Activated CD4-positive, CD25-positive, alpha-beta regulatory T cell treated with anti-CD3 and anti-CD28 coated beads, Interleukin-2, amount 50 U/mL, for 24 hours (primary cell): ENCODE data around the gene TSSK1B.
A peak's percentile ranks its signal among the peaks of the same experiment; 100 is the strongest.
"Not testable (repeated sequence)": the region's sequence is repeated elsewhere in the genome, so short reads cannot be mapped to it uniquely, and the experiment has no call there.

Experiments used
- ATAC-seq, 2 donors: fragments of 150-1000 bp; cut with Tn5 transposase; one replicate each; pipeline ENCODE4 v1.10.0; 2021; ENCODE audit warnings: mild to moderate bottlenecking in 1 of 2, moderate library complexity in 1 of 2

Gene TSSK1B, protein sequence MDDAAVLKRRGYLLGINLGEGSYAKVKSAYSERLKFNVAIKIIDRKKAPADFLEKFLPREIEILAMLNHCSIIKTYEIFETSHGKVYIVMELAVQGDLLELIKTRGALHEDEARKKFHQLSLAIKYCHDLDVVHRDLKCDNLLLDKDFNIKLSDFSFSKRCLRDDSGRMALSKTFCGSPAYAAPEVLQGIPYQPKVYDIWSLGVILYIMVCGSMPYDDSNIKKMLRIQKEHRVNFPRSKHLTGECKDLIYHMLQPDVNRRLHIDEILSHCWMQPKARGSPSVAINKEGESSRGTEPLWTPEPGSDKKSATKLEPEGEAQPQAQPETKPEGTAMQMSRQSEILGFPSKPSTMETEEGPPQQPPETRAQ

DNA sequence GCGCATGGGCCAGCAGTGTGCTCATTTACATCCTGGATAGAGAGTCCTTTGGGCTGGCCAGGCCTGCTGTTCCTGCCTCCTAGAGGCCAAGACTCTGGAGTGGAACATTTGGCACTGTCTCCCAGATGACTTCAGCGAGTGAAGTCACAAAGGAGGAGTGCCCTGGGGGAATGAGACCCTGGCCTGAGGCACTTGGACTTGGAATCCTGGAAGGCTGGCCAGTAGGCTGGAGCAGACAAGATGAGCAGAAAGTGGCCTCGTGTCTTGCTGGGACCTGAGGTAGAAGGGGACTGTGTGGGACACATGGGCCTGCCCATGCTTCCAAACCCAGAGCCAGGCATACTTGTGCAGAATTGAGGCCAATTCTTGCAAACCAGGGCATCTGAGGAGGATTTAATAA lies at the start of gene TSSK1B:
Gene TSSK1B (minus strand): TSS at position 101 of the 400 bp plus-strand sequence. CDS start 150 bp downstream, outside the sequence.
- no peak for ATAC-seq

DNA sequence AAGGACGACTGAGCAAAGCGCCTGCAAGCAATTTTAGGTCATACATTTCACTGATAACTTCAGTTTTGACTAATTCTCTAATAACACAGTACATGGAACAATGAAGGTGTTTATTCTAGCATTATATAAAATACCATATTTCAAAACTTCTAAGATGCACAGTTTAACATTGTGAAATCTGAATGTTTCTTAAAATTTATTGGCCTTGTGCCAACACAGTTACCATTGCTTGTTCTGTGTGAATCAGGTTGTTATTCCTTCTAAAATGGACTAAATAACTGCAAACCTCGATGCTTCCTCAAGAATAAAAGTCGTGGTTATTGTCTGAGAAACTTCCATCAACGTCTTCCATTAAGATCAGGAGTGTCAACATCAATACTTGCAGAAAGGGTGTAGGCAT lies 45.5 kb upstream of the TSSK1B start:
- ATAC-seq = no peak

DNA sequence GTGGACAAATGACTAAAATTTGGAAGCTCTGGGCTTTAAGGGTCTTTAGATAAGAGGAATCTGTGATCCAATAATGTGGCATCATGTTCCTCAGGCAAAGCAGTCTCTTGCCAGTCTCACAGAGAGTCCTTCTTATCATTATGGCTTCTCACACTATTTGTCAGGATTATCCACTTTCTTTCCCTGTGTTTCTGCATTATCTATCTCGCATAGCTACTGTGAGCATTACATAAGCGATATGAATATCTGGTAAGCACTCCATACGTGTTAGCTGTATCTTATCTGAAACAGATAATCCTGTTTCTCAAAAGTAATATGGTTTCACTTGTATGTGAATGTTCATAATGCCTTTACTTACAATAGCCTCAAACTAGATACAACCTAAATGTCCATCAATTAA lies 43.9 kb upstream of the TSSK1B start:
- ATAC-seq = no peak

DNA sequence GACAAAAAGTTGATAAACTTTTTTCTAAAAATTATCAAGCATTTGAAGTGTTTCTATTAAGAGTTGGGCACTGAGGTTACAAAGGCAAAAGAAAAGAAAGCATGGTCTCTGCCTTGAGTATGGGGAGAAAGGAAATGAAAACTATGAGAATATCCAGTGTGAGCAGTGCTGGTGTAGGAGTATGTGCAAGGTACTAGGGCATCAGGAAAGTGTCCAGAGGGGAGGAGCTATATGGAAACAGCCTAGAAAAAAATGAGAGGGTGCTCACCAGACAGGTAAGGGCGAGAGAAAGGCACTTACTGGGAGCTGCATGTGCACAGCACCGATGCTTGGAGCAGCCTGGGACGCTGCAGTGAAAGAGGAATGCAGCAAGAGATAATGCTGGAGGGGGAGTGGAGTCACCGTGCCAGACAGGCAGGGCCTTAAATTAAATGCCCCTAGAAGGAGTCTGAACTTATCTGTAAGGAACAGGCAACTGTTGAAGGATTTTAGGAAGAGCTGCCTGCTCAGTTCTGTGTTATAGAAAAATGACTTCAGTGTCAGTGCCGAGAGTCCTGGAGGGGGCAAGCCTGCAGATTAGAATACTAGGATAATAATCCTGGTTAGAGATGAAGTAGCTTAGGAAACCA lies 39.4 kb upstream of the TSSK1B start:
- ATAC-seq = no peak

DNA sequence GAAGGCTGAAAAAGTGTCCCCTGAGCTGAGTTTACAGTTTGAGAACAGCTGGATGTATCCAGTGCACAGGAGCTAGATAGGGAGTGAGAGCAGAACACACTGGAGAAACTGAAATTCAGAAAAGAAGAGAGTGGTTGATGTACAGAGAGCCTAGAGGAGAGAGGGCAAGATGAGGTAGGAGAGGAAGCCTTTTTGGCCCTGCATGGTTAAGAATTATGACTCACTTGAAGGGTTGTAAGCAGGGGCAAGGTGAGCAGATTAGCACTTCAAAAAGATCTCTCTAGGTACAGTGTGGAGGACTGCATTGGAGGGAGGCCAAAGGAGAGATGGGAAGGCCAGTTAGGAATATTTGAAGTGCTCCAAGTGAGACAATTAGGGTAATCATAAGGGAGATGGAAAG lies 28.2 kb upstream of the TSSK1B start:
- ATAC-seq = no peak

DNA sequence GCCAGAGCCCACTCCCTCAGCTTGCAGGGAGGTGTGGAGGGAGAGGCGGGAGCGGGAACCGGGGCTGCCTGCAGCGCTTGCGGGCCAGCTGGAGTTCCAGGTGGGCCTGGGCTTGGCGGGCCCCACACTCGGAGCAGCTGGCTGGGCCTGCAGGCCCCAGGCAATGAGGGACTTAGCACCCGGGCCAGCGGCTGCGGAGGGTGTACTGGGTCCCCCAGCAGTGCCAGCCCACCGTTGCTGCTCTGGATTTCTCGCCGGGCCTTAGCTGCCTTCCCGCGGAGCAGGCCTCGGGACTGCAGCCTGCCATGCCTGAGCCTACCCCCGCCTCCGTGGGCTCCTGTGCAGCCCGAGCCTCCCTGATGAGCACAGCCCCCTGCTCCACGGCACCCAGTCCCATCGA lies 22.3 kb upstream of the TSSK1B start:
- ATAC-seq = not testable (repeated sequence)

DNA sequence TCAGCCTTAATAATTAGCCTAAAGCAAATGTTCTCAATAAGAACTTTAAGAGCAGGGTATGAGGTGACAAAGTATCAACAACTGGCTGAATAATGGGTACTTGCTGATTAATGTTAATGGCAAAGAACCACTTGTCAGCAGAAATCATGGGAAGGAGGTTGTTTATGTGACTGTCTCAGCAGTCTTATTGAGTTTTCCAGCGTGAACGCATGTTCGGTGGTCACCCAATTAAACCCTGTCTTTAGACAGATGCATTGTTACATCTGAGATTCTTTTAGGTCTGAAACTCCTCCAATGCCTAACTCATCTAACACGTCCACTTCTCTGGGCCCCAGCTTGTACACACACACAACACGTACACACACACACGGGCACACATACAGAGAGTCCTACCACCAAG lies 18.2 kb upstream of the TSSK1B start:
- ATAC-seq = no peak

DNA sequence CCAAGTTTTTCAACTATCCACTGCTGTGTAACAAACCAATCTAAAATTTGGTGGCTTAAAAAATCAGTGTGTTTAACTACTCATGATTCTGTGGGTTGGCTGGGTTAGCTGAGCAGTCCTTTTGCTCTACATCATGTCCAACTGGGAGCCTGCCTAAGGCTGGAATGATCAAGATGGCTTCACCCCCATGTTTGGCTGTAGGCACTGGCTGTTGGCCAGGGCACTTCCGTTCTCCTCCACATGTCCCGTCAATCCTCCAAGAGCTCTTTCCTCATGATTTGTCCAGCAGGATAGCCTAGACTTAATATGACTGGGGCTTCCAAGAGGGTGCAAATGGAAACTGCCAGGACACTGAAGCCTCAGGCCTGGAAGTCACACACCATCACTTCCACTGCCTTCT lies 17.0 kb upstream of the TSSK1B start:
- ATAC-seq = no peak

DNA sequence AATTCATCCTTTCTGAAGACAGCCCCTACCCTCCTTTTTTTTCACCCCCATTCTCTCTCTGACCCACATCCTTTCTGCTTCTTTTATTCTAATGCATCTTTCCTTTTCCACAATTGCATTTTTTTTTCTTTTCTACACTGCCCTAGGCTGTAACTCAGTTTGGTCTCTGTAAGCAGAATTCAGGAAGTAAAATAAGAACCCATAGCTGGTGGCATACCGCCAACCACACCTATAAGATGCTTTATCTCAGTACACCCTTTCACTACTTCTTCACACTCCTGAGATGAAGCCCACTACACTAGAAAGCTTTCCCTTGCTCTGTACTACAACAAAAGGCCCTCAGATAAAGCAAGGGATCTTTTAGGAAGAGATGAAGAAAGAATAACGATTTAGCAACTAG lies 16.1 kb upstream of the TSSK1B start:
- no peak for ATAC-seq

DNA sequence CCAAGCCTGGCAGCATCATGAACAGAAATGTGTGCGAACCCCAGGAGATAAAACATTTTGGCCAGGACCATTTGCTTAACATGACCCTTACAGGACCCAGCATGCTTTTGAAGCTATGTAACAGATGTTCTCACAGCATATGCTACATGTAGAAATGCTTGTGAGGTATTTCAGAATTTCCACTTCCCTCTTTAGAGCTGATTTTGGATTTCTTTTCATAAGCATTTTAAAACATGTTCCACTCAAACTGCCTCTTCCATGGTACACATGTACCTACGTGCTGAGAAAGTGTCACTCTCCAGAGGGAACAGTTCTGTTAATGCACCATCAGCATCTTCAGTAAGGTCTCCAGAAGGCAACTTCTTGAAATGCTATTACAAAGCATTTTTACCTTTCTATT lies 15.7 kb upstream of the TSSK1B start:
- ATAC-seq = no peak

DNA sequence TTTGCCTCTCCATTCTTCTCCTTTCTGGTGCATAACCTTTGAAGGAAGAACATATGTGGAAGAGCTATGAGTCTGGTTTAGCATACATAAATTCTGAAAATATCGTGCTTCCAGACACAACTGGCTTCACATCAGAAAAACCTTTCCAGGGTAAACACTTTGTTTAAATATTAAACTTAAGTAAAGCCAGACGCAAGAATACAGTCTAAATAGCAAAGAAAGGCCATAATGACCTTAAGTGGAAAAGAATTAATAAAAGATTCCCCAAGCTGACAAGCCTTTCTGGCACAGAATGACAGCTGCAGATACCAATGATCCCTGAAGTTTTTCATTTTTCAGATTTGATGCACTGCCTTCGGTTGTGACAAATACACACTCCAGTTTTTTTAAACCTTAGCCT lies 13.5 kb upstream of the TSSK1B start:
- ATAC-seq = no peak

DNA sequence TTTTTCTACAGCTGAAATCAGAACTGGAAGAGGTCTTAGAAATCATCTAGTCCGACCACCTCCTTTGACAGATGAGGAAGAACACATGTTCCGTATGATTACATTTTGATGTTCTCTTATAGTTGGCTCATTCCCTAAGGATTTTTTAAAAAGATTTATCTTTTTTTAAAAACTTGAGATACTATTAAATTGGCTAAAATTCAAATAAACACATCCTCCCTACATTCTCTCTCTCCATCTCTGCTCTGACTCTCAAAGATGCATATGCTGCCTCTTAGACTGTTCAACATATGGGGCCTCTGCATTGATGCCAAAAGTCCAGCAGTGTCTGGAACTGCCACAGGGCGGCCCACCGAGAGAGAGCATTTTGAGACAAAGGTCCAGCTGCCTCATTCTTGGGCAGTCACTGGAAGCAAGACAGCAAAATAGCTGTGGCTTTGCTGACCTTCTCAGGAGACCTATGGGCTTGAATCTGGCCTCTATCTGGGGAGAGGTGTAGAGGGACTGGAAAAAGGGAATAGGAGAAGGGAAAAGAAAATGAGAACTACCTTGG lies 12.8 kb upstream of the TSSK1B start:
- ATAC-seq = no peak

DNA sequence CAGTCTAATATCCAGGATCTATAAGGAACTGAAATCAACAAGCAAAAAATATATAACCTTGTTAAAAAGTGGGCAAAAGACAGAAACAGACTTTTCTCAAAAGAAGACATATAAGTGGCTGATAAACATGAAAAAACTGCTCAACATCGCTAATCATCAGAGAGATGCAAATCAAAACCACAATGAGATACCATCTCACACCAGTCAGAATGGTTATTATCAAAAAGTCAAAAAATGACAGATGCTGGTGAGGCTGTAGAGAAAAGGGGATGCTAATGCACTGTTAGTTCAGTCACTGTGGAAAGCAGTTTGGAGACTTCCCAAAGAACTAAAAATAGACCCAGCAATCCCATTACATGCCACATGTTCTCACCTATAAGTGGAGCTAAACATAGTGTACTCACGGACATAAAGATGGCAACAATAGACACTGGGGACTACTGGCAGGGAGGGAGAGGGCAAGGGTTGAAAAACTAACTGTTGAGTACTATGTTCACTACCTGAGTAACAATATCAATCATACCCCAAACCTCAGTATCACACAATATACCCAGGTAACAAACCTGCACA lies 11.7 kb upstream of the TSSK1B start:
- peak in 1 of 2 donors; percentile 38 for ATAC-seq

DNA sequence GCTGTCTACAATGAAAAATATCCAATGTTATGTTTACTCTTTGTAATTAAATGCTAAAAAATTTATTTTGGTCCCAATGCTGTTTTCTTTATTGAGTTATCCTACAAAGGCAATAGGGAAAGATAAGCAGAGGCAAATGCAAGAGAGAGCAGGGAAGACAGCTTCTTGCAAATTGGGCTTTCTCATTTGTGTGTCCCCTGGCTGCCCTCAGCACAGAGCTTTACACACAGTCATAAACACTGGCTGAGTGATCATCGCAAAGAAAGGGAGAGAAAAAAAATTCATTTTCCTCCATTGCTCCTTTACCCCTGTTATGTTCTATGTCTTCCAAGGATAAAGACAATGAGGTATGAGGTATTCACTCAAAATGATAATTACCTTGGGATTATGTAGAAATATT lies 2.3 kb upstream of the TSSK1B start:
- no peak for ATAC-seq

DNA sequence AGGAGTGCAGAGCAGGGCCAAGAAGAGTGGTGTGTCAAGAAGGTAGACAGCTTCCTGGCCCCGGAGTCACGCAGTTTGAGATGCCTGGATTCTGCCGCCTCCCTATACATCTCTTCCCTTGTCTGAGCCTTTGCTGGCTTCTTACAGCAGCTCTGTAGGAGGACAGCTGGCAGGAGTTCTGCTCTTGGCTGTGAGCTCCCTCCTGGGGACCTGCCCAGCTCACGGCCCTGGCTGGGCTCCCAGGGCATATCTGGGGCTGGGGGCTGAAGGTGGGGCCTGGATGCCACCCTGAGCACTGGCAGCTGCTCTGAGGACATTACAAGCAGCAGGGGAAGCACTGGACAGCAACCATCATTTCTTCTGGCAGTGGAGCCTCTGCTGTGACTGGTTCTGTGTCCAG lies 786 bp upstream of the TSSK1B start:
- no peak for ATAC-seq

DNA sequence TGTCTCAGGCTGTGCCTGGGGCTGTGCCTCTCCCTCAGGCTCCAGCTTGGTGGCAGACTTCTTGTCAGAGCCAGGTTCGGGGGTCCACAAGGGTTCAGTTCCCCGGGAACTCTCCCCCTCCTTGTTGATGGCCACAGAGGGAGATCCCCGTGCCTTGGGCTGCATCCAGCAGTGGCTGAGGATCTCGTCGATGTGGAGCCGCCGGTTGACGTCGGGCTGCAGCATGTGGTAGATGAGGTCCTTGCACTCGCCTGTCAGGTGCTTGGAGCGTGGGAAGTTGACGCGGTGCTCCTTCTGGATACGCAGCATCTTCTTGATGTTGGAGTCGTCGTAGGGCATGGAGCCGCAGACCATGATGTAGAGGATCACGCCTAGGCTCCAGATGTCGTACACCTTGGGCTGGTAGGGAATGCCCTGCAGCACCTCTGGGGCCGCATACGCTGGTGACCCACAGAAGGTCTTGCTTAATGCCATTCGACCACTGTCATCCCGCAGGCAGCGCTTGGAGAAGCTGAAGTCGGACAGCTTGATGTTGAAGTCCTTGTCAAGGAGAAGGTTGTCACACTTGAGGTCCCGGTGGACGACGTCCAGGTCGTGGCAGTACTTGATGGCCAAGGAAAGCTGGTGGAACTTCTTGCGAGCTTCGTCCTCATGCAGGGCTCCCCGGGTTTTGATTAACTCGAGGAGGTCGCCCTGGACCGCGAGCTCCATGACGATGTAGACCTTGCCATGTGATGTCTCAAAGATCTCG lies 752 bp downstream of the TSSK1B start:
- ATAC-seq = no peak

DNA sequence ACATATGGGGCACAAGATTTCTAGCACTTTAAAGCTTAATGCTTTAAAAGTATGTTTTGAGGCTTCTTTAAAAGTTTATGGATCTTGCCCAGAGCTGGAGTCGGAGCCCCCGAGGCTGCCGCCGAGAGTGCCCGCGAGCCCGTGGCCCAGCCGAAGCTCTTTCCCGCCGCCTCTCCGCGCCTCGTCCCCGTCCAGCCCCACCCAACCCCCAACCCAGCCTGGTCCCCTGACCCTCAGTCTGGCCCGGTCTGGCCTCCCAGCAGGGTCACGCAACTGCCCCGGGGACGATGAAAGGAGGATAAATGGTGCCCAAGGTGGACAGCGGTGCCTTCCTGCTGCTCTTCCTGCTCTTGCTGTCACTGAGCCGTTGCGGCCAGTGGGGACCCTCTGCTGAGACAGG lies 1.7 kb downstream of the TSSK1B start:
- no peak for ATAC-seq

DNA sequence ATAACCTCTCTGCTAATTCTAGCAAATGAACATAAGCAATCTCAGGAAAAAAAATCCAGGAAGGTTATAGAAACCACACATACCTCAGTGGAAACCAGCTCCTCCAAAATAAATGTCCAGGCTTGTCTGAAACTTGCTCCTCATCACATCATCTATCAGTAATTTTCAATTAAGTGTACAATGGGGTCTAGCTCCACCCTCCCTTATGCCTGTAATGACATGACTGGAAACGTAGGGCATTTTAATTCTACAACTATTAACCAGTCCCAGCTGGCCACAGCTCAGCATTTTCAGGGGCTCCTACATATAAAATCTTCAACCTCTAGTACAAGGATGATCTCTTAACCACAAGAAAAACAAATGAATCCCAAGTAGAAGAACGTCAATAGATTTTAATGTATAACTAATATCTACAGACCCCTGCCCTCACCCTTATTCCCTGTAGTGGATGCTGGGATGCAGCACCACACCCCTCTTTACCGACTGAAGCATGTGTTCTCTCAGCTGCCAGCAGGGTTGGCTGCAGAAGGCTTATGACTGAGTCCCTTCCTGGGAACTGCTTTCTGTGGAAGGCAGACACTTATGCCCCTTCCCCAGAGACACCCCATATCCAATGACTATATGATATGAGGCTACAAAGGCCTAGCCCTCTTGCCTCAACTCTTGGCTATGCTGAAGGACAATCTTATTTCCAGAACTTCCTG lies 6.8 kb downstream of the TSSK1B start:
- ATAC-seq = no peak

DNA sequence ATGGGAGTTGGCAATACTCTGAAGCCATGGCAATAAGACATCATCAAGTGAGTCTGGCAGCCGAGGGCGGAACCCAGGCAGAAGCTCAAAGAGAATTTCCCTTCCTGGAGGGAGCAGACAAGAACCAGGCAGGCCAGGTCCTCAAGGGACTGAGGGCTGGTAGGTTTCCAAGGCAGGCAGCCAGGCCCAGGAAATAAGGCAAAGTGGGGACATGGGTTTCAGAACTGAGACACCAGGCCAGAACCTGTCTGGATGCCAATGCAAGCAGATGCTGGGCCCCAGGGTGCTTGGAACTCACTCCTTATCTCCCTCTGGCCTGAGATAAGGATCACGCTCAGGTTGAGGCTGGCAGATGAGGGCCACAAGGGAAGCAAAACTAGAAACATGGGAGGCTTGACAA lies 8.9 kb downstream of the TSSK1B start:
- no peak for ATAC-seq

DNA sequence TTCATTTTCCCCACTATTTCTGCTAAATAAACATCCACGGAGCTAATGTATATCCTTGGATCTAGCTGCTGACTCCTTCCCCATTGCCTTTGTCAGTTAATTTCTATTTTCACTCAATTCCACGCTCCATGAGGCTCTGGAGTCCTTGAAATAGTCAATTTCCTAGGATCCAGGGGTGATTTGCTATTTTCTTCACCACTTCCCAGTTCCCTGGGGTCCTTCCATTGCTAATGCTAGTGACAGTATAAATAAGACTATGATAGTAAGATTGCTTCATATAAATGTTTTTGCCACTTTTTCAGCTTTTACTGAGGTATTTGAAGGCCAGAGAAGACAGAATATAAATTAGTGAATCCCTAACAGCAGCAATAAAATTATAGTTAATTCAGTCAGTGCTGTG lies 13.1 kb downstream of the TSSK1B start:
- no peak for ATAC-seq

DNA sequence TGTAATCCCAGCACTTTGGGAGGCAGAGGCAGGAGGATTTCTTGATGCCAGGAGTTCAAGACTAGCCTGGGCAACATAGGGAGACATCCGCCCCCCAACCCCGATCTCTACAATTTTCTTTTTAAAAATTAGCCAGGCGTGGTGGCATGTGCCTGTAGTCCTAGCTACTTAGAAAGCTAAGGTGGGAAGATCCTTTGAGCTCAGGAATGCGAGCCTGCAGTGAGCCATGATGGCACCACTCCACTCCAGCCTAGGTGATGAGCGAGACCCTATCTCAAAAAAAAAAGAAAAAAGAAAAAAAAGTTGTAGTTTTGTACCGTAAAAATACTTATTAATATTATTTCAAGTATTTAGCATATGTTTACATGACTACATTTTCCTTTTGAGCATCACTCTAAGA lies 29.3 kb downstream of the TSSK1B start:
- no peak for ATAC-seq

DNA sequence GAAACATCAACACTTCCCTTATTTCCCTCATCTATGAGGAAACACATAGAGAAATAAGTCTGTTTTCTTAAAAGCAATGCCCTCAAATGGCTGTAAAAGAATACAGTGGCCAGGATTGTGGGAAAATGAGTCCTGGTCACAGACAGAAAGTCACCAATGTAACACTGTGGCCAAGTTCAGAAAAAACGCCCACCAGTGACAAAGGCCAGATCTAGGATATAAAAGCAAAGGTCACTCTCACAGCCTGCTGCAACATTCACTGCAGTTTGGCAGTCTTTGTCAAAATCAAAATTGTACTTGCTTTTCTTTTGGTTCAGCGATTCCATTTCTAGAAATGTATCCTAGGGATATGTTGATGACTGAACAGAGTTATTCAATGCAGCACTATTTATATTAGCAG lies 30.5 kb downstream of the TSSK1B start:
- no peak for ATAC-seq

DNA sequence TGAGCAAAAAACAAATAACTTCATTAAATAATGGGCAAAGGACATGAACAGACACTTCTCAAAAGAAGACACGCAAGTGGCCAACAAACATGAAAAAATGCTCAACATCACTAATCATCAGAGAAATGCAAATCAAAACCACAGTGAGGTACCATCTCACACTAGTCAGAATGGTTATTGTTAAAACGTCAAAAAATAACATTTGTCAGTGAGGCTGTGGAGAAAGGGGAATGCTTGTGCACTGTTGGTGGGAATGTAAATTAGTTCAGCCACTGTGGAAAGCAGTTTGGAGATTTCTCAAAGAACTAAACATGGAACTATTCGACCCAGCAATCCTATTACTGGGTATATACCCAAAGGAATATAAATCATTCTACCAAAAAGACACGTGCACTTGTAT lies 36.8 kb downstream of the TSSK1B start:
- not testable (repeated sequence) for ATAC-seq
